Measurements from ENCODE around the gene HIGD1C.

The HIGD1C gene

GRCh38 chr12:50981319-50982239 is 29.2 kb downstream of the HIGD1C start:
- POLR2A ChIA-PET, result interaction anchor here (1.3 to 1.5 kb wide), 2 partner anchors 46 to 53 kb away, joined by 3 read pairs; no protein-coding TSS in a partner anchor

GRCh38 chr12:50984586-50985298 is 32.4 kb downstream of the HIGD1C start:
- POLR2A ChIA-PET, result interaction anchor here (0.9 to 1.8 kb wide), 2 partner anchors 42 to 221 kb away, joined by 3 to 4 read pairs; partner anchors contain the start of gene ATF1

More at GRCh38 chr12:50981319-50982239, 29.2 kb downstream of the HIGD1C start:
- DNase-seq (ENCODE audit: extremely low spot score), result no peak
- CTCF ChIA-PET, result interaction anchor here (1.4 kb wide), 1 partner anchor 46 kb away, joined by 3 read pairs; no protein-coding TSS in a partner anchor
- TF ChIP-seq PKNOX1 (IDR thresholded peaks at IDR 0.05) (peak; percentile 69), BHLHE40 (IDR thresholded peaks at IDR 0.05; ENCODE audit: borderline replicate concordance) (no peak)

GRCh38 chr12:50985322-50985721 is 33.0 kb downstream of the HIGD1C start:
- DNase-seq (ENCODE audit: extremely low spot score), result no peak
- ChIA-PET CTCF (interaction anchor here (0.7 to 1.1 kb wide), 2 partner anchors 9 to 263 kb away, joined by 3 to 4 read pairs; no protein-coding TSS in a partner anchor), POLR2A (interaction anchor here (0.9 to 1.8 kb wide), 3 partner anchors 41 to 222 kb away, joined by 3 to 4 read pairs (median 3); partner anchors contain the start of gene ATF1)
- TF ChIP-seq HDGF (IDR thresholded peaks at IDR 0.05; ENCODE audit: borderline replicate concordance) (no peak), ARNT (IDR thresholded peaks at IDR 0.05) (no peak), ZNF384 (IDR thresholded peaks at IDR 0.05) (no peak), TARDBP (IDR thresholded peaks at IDR 0.05) (no peak), SUZ12 (IDR thresholded peaks at IDR 0.05) (no peak), NFRKB (IDR thresholded peaks at IDR 0.05) (no peak), LEF1 (IDR thresholded peaks at IDR 0.05; ENCODE audit: borderline replicate concordance) (no peak), FOXA1 (IDR thresholded peaks at IDR 0.05) (no peak), CTBP1 (IDR thresholded peaks at IDR 0.05; ENCODE audit: borderline replicate concordance) (no peak), SP1 (IDR thresholded peaks at IDR 0.05) (no peak), BHLHE40 (IDR thresholded peaks at IDR 0.05; ENCODE audit: borderline replicate concordance) (no peak), PKNOX1 (IDR thresholded peaks at IDR 0.05) (no peak), FOXM1 (IDR thresholded peaks at IDR 0.05; ENCODE audit: borderline replicate concordance) (no peak), ELF4 (IDR thresholded peaks at IDR 0.05) (no peak)

More at GRCh38 chr12:50984586-50985298, 32.4 kb downstream of the HIGD1C start:
- no peak for DNase-seq (ENCODE audit: extremely low spot score)
- no peak for TF ChIP-seq ZNF384 (IDR thresholded peaks at IDR 0.05)
- TF ChIP-seq SUZ12 (IDR thresholded peaks at IDR 0.05), result no peak
- no peak for TF ChIP-seq FOXA1 (IDR thresholded peaks at IDR 0.05)
- TF ChIP-seq TARDBP (IDR thresholded peaks at IDR 0.05), result no peak
- no peak for TF ChIP-seq PKNOX1 (IDR thresholded peaks at IDR 0.05)
- TF ChIP-seq BHLHE40 (IDR thresholded peaks at IDR 0.05; ENCODE audit: borderline replicate concordance), result no peak
- TF ChIP-seq FOXK2 (IDR thresholded peaks at IDR 0.05), result no peak
- TF ChIP-seq LEF1 (IDR thresholded peaks at IDR 0.05; ENCODE audit: borderline replicate concordance), result no peak
- TF ChIP-seq CTBP1 (IDR thresholded peaks at IDR 0.05; ENCODE audit: borderline replicate concordance), result no peak
- TF ChIP-seq HDGF (IDR thresholded peaks at IDR 0.05; ENCODE audit: borderline replicate concordance), result no peak
- no peak for TF ChIP-seq L3MBTL2 (conservative IDR thresholded peaks at IDR 0.05)
- no peak for TF ChIP-seq SP1 (IDR thresholded peaks at IDR 0.05)
- no peak for TF ChIP-seq ARNT (IDR thresholded peaks at IDR 0.05)
- no peak for TF ChIP-seq ELF4 (IDR thresholded peaks at IDR 0.05)
- TF ChIP-seq NFRKB (IDR thresholded peaks at IDR 0.05), result no peak
- TF ChIP-seq FOXM1 (IDR thresholded peaks at IDR 0.05; ENCODE audit: borderline replicate concordance), result no peak
- CTCF ChIA-PET, result interaction anchor here (0.5 to 0.6 kb wide), 2 partner anchors 73 to 452 kb away, joined by 3 read pairs; no protein-coding TSS in a partner anchor

GRCh38 chr12:50986966-50987737 is 34.8 kb downstream of the HIGD1C start:
- TF ChIP-seq ELF4 (IDR thresholded peaks at IDR 0.05) (no peak), SP1 (IDR thresholded peaks at IDR 0.05) (no peak), NFRKB (IDR thresholded peaks at IDR 0.05) (no peak), CTBP1 (IDR thresholded peaks at IDR 0.05; ENCODE audit: borderline replicate concordance) (no peak), PKNOX1 (IDR thresholded peaks at IDR 0.05) (no peak), ZNF384 (IDR thresholded peaks at IDR 0.05) (no peak), ARNT (IDR thresholded peaks at IDR 0.05) (no peak)
- ChIA-PET CTCF (interaction anchor here (0.6 to 1.3 kb wide), 6 partner anchors 36 to 1184 kb away, joined by 3 to 8 read pairs (median 3); no protein-coding TSS in a partner anchor), POLR2A (interaction anchor here (1.0 kb wide), 1 partner anchor 39 kb away, joined by 4 read pairs; the partner anchor contains the start of gene SLC11A2)
- peak; percentile 38 for DNase-seq (ENCODE audit: extremely low spot score)
